BE2C (cell line): ENCODE results near the gene PRRT1.
"Not testable (repeated sequence)": the region's sequence is repeated elsewhere in the genome, so short reads cannot be mapped to it uniquely, and the experiment has no call there.

Source experiments
- DNase-seq: peaks from one replicate; pipeline ENCODE4 v3.0.0-alpha.2; 2020
- H3K27me3 ChIP-seq: fragments of 250-450 bp; sonication (Bioruptor Pico); 2 replicates; pipeline ENCODE4 v1.5.1; 2020; ENCODE audit warnings: mild to moderate bottlenecking
- H3K36me3 ChIP-seq: fragments of 250-450 bp; sonication (Bioruptor Pico); 2 replicates; pipeline ENCODE4 v1.5.1; 2020; ENCODE audit warnings: mild to moderate bottlenecking
- H3K4me1 ChIP-seq: fragments of 250-450 bp; sonication (Bioruptor Pico); 2 replicates; pipeline ENCODE4 v1.5.1; 2020
- H3K4me3 ChIP-seq: 2 replicates; pipeline ENCODE4 v1.5.1; 2011; ENCODE audit warnings: low read depth, low read length
- H3K9me3 ChIP-seq: fragments of 250-450 bp; sonication (Bioruptor Pico); 2 replicates; pipeline ENCODE4 v1.5.1; 2020
- TF ChIP-seq, protein P1 (sequence below): IDR thresholded peaks from 2 replicates; pipeline ENCODE4 v1.5.1; 2012; ENCODE audit warnings: mild to moderate bottlenecking, low read depth, low read length

Gene PRRT1

DNA sequence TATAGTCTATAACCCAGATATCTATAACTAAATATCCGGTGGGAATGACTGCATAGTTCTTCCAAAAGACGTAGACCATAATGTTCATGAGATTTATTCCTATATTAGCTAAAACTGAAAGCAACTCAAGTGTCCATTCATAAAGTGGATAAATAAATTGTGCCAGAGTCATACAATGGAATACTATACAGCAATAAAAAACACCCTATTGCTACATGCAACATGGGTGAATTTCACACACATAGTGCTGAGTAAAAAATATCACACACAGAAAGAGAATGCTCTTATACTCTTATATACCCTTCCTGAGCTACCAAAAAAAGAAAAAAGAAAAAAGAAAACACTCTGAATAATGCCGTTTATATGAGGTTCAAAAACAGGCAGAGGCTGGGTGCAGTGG is 49.5 kb downstream of the PRRT1 start:
- Histone ChIP-seq H3K27me3 (peaks cover 47% of the 10 kb centered on the region), H3K36me3 (no peaks in the 10 kb centered on the region), H3K4me1 (no peaks in the 10 kb centered on the region), H3K9me3 (no peaks in the 10 kb centered on the region), H3K4me3 (no peak overlapping the region)
- DNase-seq = no peak
- TF ChIP-seq, protein P1, sequence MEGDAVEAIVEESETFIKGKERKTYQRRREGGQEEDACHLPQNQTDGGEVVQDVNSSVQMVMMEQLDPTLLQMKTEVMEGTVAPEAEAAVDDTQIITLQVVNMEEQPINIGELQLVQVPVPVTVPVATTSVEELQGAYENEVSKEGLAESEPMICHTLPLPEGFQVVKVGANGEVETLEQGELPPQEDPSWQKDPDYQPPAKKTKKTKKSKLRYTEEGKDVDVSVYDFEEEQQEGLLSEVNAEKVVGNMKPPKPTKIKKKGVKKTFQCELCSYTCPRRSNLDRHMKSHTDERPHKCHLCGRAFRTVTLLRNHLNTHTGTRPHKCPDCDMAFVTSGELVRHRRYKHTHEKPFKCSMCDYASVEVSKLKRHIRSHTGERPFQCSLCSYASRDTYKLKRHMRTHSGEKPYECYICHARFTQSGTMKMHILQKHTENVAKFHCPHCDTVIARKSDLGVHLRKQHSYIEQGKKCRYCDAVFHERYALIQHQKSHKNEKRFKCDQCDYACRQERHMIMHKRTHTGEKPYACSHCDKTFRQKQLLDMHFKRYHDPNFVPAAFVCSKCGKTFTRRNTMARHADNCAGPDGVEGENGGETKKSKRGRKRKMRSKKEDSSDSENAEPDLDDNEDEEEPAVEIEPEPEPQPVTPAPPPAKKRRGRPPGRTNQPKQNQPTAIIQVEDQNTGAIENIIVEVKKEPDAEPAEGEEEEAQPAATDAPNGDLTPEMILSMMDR = no peak

DNA sequence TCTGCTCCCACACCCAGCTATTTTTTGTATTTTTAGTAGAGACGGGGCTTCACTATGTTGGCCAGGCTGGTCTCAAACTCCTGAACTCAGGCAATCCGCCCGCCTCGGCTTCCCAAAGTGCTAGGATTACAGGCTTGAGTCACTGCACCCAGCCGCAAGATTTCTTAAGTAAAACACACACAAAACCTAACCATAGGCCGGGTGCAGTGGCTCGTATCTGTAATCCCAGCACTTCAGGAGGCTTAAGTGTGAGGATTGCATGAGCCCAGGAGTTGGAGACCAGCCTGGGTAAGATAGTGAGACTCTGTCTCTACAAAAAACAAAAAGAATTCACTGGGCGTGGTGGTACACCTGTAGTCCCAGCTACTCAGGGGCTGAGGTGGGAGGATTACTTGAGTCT is 51.5 kb downstream of the PRRT1 start:
- H3K36me3 ChIP-seq, DNase-seq, H3K4me3 ChIP-seq, H3K9me3 ChIP-seq, H3K4me1 ChIP-seq: not testable (repeated sequence)
- H3K27me3 ChIP-seq = peaks cover 58% of the 10 kb centered on the region
